GM19193 (cell line): ENCODE data around the gene B4GALNT2.

Source experiments
- POLR2A ChIP-seq: IDR thresholded peaks from 4 replicates; pipeline ENCODE4 v1.6.1; 2011; ENCODE audit not compliant: insufficient read depth, insufficient read length; ENCODE audit errors: extremely low read depth

Gene B4GALNT2

DNA sequence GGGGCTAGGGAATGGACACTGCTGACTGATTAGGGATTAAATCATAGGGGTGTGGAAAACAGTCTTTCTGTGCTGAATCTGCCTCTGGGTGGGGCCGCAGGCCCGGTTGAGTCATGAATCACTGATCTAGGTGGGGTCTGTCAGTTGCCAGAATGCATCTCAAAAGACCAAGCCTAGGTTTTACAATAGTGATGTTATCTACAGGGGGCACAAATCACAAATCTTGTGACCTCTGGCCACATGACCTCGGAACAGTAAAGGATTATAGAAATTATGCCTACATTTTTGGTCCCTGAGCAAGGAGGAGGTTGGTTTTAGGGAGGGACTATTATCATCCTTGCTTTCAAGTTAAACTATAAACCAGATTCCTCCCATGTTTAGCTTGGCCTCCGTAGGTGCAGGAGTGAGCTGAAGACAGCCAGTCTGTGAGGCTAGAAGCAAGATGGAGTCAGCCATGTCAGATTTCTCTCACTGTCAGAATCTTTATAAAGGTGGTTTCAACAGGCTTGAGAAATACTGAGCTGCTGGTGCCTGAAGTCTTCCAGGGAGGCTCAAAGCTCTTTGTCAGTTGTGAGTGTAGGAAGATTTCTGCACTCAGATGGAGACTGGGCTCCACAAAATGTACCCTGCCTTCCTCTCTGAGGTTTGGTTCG lies 64.9 kb downstream of the B4GALNT2 start:
- TF ChIP-seq POLR2A, result no peak

DNA sequence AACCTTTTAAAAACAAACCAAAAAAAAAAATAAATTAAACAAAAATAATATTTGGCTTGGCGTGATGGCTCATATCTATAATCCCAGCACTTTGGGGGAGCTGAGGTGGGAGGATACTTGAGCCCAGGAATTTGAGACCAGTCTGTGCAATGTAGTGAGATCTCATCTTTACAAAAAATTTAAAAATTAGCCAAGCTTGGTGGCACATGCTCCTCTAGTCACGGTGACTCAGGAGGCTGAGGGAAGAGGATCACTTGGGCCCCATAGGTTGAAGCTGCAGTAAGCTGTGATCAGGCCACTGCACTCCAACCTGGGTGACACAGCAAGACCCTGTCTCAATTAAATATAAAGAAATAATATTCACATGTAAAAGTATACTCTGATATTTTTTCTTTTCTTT lies 65.6 kb downstream of the B4GALNT2 start:
- no peak for TF ChIP-seq POLR2A

DNA sequence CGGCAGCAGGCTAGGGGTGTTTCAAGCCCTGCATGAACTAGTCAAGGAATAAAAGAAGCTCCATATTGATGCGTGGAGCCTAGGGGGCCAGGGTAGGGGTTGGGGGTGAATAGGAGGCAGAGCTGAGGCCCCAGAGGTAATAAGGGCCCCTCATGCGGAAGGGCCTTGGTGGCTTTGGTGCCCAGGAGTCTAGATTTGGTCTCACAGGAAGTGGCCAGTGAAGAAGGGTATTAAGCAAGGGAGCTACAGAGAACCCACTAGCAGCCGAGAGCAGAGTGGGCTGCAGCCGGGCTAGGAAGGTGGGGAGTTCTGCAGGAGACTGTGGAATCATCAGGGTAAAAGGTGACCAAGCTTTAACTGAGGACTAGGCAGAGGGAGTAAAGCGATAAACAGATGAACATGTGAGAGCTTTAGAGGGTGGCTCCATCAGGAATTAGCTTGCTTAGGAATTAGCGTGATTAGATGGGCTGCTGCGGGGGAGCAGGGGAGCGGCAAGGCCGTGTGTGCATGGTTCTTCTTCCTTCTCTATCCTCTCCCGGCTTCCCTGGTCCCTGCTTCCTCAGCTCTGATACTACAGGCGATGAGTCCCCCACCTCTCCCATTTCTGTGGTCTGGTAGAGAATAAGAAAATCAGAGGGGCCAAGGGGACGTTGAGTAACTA lies 68.0 kb downstream of the B4GALNT2 start:
- no peak for TF ChIP-seq POLR2A

DNA sequence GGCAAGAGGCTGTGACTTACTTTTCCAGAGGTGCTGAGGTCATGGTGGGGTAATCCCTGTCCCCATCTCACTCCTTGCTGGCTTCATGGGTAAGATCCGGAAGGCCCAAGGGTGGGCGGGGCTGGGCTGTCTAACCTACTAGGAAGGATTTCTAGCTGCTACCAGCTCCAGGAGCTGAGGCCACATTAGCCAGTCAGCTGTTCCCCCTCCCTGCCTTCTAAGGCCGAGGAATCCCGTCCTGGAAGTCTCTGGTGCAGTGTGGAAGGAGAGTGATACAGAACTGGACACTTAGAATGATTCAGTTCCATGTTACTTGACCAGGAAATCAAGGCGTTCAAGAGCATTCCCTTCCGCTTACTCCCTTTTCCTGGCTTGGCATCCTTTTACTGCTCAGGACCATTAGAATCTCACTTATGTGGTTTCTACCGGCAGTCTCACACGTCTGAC lies 68.9 kb downstream of the B4GALNT2 start:
- no peak for TF ChIP-seq POLR2A

DNA sequence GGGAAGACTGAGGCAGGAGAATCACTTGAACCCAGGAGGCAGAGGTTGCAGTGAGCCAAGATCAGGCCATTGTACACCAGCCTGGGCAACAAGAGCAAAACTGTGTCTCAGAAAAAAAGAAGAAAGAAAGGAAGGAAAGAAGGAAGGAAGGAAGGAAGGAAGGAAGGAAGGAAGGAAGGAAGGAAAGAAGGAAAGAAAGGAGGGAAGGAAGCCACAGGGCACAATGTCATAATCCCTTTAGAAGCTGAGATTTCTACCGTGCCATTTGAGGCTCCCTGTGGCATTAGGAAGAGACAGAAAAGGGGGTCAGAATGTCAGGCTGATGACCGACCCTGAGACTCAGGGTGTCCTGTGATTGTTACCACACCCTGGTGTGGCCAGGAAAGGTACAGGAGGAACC lies 71.2 kb downstream of the B4GALNT2 start:
- no peak for TF ChIP-seq POLR2A

DNA sequence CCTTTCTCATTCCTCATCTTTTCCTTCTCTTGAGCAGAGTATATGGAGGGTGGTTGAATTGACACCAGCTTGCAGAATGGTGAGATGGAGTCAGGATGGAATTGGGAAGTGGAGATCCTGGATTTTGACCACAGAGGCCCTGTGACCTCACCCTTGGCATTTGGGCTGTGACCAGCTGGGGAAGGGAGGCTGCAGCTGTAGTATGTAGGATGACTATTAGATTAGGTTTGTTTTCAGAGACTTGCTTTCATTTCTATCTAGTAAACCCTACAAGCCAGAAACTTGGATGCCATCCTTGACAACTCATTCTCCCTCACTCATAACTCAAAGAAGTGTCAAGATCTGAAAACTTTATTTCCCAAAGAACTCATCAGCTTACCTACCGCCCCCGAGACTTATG lies 71.9 kb downstream of the B4GALNT2 start:
- no peak for TF ChIP-seq POLR2A

DNA sequence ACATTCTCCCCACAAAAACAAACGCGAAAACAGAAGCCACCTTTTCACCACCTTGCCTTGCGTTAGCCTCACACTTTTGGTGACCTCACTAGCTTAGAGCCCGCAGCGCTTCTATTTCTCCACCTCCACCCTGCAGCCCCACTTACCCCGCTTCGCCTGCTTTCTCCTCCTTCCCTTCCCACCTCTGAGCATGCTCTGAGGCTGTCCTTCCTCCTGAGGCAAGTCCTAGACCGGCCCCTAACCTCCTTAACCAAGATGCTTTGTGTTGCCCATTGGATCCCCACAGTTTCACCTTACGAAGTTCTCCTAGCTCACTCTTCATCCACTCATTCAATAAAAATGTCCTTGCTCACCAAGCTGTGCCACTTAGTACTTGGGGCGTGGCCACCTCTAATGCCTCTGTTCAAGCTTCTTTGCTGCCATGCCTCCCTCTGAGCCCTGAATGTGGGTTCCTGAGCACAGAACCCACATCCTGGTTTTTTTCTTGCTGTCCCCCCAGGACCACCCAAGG lies 76.5 kb downstream of the B4GALNT2 start:
- no peak for TF ChIP-seq POLR2A

DNA sequence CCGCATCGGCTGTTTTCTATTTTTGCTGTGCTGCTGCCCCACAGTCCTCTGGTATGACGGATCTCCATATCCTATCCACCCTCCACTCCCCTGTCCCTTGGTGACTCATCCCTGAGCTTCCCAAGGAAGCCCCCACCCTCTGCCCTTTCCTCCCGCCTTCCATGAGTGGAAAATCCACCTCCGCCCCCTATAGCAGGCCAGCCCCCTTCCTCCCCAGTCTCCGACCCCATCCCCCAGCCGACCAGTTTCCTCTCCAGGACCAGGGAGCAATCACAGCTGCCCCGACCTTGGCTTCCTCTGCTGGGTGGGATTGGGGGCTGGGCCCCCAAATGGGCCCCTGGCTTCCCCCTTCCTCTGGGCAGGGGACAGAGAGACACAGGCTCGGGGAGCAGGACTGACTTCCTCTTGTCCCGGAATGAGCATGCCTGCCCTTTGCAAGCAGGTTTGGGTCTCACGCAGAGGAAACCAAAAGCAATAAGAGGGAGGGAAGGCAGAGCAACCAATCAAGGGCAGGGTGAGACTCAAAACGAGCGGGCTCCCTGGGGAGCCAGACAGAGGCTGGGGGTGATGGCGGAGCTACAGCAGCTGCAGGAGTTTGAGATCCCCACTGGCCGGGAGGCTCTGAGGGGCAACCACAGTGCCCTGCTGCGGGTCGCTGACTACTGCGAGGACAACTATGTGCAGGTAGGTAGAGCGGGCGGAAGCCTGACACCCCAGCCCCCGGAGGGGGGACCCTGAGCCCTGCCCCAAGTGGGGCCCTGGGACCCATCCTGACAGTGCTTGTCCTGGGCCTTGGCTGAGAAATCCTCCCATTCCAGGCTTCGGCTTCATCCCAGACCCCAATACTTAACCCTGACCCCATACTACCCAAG lies 77.8 kb downstream of the B4GALNT2 start, which contains the start of the genes ABI3 and GNGT2:
TSS of gene ABI3 (plus strand) at position 550 of the 872 bp plus-strand sequence. CDS start at position 568, 18 bp downstream.
TSS of gene GNGT2 (minus strand) at position 417 of the 872 bp plus-strand sequence. CDS start 3,152 bp downstream, outside the sequence.
- TF ChIP-seq POLR2A, result peak; percentile 97

DNA sequence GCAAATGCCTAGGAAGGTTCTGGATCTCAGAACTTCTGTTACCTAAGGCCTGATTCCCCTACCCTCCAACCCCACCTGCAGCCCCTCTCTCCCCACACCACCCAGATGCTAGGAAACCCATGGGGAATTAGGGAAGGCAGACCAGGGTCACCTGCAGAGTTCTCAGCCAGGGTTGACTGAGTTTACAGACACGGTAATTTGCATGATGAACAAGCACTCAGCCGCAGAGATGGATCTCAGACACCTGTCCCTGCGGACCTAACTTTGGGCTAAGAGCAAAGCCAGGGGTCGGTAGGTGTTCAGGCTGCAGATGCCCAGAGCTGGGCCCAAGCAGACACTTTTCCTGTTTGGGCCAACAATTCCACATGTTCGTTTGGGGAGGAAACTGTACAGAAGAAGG lies 80.8 kb downstream of the B4GALNT2 start:
- TF ChIP-seq POLR2A, result peak; percentile 24

DNA sequence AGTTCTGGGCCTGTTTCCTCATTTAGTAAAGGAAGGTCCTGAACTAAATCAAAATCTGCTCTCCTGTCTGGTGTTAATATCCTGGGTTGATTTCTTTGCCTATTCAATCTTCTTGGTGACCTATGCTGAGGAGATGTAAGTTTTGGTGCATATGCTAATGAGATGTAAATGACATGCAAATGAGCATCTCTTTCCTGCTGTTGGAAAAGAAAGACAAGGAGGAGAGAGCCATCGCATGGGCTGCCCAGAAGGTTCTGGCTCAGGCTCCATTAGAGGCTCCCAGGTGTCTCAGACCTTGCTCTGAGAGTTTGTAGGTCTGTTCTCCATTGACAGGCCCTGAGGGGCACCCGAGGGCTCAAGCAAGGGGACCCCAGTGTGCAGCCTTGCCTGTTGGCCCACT lies 81.3 kb downstream of the B4GALNT2 start:
- TF ChIP-seq POLR2A, result peak; percentile 2

DNA sequence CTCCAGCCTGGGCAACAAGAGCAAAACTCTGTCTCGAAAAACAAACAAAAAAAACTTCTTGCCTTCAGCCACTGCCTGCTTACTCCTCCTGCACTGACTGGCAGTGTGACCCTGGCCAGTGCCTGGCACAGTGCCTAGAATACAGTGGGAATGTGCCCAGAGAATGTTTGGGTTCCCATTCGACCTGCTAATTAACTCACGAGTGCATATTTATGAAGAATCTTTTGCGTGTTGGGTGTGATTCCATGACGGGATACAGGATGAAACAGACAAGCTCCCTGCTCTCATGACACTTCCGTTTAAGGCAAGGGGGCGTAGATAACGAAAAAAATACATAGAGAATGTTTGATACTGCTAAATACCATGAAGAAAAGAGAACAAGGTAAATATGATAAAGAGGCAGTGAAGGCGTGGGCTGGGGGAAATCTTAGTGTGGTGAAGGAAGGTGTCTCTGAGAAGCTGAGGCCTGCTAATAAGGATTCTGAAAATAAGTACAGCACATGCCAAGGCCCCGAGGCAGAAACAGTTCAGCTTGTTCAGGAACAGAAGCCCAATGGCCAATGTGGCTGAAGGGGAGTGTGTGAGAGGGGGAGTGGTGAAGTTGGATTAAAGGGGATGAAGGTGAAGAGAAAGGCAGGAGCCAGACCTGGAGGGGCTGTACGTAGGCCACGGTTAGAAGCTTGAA lies 82.2 kb downstream of the B4GALNT2 start:
- no peak for TF ChIP-seq POLR2A

DNA sequence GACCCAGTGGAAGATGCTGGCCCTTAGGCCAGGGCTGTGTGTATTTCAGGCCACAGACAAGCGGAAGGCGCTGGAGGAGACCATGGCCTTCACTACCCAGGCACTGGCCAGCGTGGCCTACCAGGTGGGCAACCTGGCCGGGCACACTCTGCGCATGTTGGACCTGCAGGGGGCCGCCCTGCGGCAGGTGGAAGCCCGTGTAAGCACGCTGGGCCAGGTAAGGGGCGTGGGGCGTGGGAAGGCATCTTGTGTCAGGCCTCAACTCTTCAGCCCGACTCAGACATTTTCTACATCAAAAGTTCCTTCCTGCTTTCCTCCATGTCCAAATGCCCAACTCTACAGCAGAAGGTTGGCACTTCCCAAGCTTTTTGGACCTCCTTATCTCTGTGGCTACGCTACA lies 83.9 kb downstream of the B4GALNT2 start:
- no peak for TF ChIP-seq POLR2A

DNA sequence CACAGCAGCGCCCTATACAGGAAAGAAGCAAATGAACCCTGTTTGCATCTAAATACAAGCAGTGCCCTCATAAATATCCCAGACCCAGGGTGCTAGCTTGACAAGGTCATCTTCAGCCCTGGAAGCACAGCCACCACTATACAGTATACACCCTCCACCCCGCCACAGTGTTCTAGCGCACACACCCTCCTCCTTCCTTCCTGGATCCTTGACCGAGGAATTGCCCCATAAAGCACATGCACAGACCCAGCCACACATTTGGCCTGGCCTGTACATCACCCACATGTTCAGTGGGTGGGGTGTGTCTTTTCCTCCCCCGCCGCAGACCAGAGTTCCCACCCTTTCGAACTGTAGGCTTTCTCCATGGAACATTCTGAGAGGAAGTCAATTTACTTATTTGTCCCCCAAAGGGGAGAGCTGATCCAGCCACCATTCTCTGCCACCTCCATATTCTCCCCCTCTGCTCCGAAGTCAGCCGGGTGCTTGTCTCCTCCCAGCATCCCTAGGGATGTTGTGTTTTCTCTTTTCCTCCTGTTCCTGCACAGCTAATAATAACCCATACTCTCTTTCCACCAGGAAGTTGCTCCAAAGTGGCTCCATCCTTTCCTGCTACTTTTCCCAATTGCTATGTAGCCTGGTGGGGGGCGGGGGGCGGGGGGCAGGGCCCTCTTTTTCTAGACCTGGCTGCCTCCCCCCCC lies 84.5 kb downstream of the B4GALNT2 start:
- TF ChIP-seq POLR2A, result no peak
